ENCODE results near the gene SIAH1.

GRCh38 chr16:48394355-48394703, 9.1 kb upstream of the SIAH1 start:
- no peak for TF ChIP-seq POLR2A (IDR thresholded peaks at IDR 0.05; ENCODE audit: low read length)
- no peak for TF ChIP-seq GATA1 (IDR thresholded peaks at IDR 0.05; ENCODE audit: low read depth, low read length)

All from erythroblast (primary cell).